Upper lobe of left lung (tissue), 4 donors: ENCODE measurements around the gene FNTB.

Experiments used
- POLR2A ChIP-seq, 4 donors: fragments of 450-650 bp; IDR thresholded peaks; one replicate each; pipeline ENCODE4 v1.5.1; 2016 to 2017; ENCODE audit warnings: antibody characterized with exemption in 4 of 4, mild to moderate bottlenecking in 2 of 4
- POLR2AphosphoS5 ChIP-seq, 2 donors: sonication (generic); formaldehyde crosslinking; IDR thresholded peaks; one replicate each; pipeline ENCODE4 v1.5.1; 2017; ENCODE audit warnings: antibody characterized with exemption in 2 of 2
- TF ChIP-seq, protein P1 (sequence below), 6 experiments: fragments of 450-650 bp in 4 of 6; fragments of 200-600 bp in 2 of 6; sonication (generic) in 2 of 6; IDR thresholded peaks; one replicate each; pipeline ENCODE4 v1.5.1; 2016 to 2019; ENCODE audit warnings: antibody characterized with exemption in 6 of 6

DNA sequence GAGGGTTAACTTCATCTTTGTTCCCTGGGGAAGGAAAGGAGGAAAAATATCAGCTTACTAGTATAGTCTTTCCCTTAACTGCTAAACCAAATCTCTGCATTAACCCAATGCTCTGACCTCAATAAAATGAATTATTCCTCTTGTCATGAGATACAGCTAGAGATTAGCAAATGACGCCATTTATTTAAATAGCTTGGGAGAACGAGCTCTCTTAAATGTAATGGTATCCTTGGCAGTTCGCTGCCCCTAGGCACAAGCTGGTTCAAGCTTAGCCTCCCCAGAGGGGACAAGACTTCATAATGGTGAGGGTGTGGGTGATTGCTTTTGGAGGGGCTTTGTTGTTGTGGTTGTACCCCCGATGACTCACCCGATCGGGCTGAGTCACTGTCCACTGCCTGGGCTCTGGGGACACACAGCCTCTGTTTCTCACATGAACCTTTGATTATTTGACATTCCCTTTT, 19.6 kb downstream of the FNTB start:
- TF ChIP-seq, protein P1, sequence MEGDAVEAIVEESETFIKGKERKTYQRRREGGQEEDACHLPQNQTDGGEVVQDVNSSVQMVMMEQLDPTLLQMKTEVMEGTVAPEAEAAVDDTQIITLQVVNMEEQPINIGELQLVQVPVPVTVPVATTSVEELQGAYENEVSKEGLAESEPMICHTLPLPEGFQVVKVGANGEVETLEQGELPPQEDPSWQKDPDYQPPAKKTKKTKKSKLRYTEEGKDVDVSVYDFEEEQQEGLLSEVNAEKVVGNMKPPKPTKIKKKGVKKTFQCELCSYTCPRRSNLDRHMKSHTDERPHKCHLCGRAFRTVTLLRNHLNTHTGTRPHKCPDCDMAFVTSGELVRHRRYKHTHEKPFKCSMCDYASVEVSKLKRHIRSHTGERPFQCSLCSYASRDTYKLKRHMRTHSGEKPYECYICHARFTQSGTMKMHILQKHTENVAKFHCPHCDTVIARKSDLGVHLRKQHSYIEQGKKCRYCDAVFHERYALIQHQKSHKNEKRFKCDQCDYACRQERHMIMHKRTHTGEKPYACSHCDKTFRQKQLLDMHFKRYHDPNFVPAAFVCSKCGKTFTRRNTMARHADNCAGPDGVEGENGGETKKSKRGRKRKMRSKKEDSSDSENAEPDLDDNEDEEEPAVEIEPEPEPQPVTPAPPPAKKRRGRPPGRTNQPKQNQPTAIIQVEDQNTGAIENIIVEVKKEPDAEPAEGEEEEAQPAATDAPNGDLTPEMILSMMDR (IDR thresholded peaks at IDR 0.05) = no peak
- TF ChIP-seq POLR2AphosphoS5 (IDR thresholded peaks at IDR 0.05) = no peak
- no peak for TF ChIP-seq POLR2A (IDR thresholded peaks at IDR 0.05)
